H9 (cell line): ENCODE results near the gene ADGRD1. TPM values are rescaled to one million over a fixed set of nuclear protein-coding genes. Genes with fewer than 3 reads are reported as not detected.

Source experiments
- DNase-seq: peaks from one replicate; pipeline ENCODE4 v3.0.0-alpha.2; 2017
- H2AFZ ChIP-seq: one replicate; pipeline ENCODE4 v1.6.1; 2013; ENCODE audit warnings: mild to moderate bottlenecking, low read length, control low read depth, moderate library complexity
- H2AK5ac ChIP-seq: 2 replicates; pipeline ENCODE4 v1.6.1; 2013; ENCODE audit warnings: low read length, control low read depth, mixed read lengths; ENCODE audit not compliant: insufficient read length
- H2BK120ac ChIP-seq: one replicate; pipeline ENCODE4 v1.6.1; 2013; ENCODE audit warnings: low read depth, mild to moderate bottlenecking, low read length, control low read depth, inconsistent platforms; ENCODE audit not compliant: poor library complexity, severe bottlenecking
- H2BK12ac ChIP-seq: 2 replicates; pipeline ENCODE4 v1.6.1; 2013; ENCODE audit warnings: low read length, control low read depth, mixed read lengths, low read depth; ENCODE audit not compliant: insufficient read length
- H2BK15ac ChIP-seq: 2 replicates; pipeline ENCODE4 v1.6.1; 2013; ENCODE audit warnings: low read depth, low read length, control low read depth
- H2BK20ac ChIP-seq: one replicate; pipeline ENCODE4 v1.6.1; 2013; ENCODE audit warnings: low read depth, mild to moderate bottlenecking, low read length, control low read depth, inconsistent platforms; ENCODE audit not compliant: poor library complexity, severe bottlenecking
- H2BK5ac ChIP-seq: 2 replicates; pipeline ENCODE4 v1.6.1; 2013; ENCODE audit warnings: low read length, control low read depth, mixed read lengths; ENCODE audit not compliant: insufficient read length
- H3K14ac ChIP-seq: 2 replicates; pipeline ENCODE4 v1.6.1; 2013; ENCODE audit warnings: low read length, control low read depth; ENCODE audit not compliant: insufficient read depth
- H3K18ac ChIP-seq: 2 replicates; pipeline ENCODE4 v1.6.1; 2013; ENCODE audit warnings: low read depth, mild to moderate bottlenecking, mixed read lengths, low read length, control low read depth; ENCODE audit not compliant: insufficient read length
- H3K23ac ChIP-seq: 2 replicates; pipeline ENCODE4 v1.6.1; 2013; ENCODE audit warnings: low read length, control low read depth, mixed read lengths, low read depth; ENCODE audit not compliant: insufficient read length
- H3K23me2 ChIP-seq: 2 replicates; pipeline ENCODE4 v1.6.1; 2013; ENCODE audit warnings: low read depth, mild to moderate bottlenecking, mixed read lengths, low read length, control low read depth; ENCODE audit not compliant: insufficient read length, poor library complexity, severe bottlenecking
- H3K27ac ChIP-seq: 2 replicates; pipeline ENCODE4 v1.5.1; 2013; ENCODE audit warnings: low read length, control low read depth, mixed read lengths, low read depth; ENCODE audit not compliant: insufficient read length
- H3K27me3 ChIP-seq: 2 replicates; pipeline ENCODE4 v1.6.1; 2013; ENCODE audit warnings: low read length, control low read depth, inconsistent platforms; ENCODE audit not compliant: insufficient read depth
- H3K4ac ChIP-seq: 2 replicates; pipeline ENCODE4 v1.6.1; 2013; ENCODE audit warnings: low read depth, mild to moderate bottlenecking, control low read depth, inconsistent platforms, low read length, moderate library complexity
- H3K4me1 ChIP-seq: 2 replicates; pipeline ENCODE4 v1.6.1; 2013; ENCODE audit warnings: low read length, control low read depth, inconsistent platforms; ENCODE audit not compliant: insufficient read depth
- H3K4me2 ChIP-seq: 2 replicates; pipeline ENCODE4 v1.6.1; 2013; ENCODE audit warnings: low read length, control low read depth, mixed read lengths; ENCODE audit not compliant: insufficient read length, insufficient read depth
- H3K56ac ChIP-seq: 2 replicates; pipeline ENCODE4 v1.6.1; 2013; ENCODE audit warnings: low read depth, mild to moderate bottlenecking, mixed read lengths, low read length, control low read depth; ENCODE audit not compliant: insufficient read length
- H3K79me1 ChIP-seq: 2 replicates; pipeline ENCODE4 v1.6.1; 2013; ENCODE audit warnings: low read depth, mild to moderate bottlenecking, moderate library complexity, low read length, control low read depth, inconsistent platforms; ENCODE audit not compliant: insufficient read depth, poor library complexity, severe bottlenecking
- H3K79me2 ChIP-seq: 2 replicates; pipeline ENCODE4 v1.6.1; 2013; ENCODE audit warnings: low read length, control low read depth, inconsistent platforms; ENCODE audit not compliant: insufficient read depth
- H3K9ac ChIP-seq: 2 replicates; pipeline ENCODE4 v1.6.1; 2013; ENCODE audit warnings: low read length, control low read depth, mixed read lengths; ENCODE audit not compliant: insufficient read length; ENCODE audit errors: extremely low read depth
- H3K9me3 ChIP-seq: one replicate; pipeline ENCODE4 v1.6.1; 2013; ENCODE audit warnings: low read depth, low read length, inconsistent platforms; ENCODE audit not compliant: control insufficient read depth
- H3T11ph ChIP-seq: one replicate; pipeline ENCODE4 v1.6.1; 2013; ENCODE audit warnings: mild to moderate bottlenecking, low read length, control low read depth, inconsistent platforms
- H4K20me1 ChIP-seq: one replicate; pipeline ENCODE4 v1.6.1; 2013; ENCODE audit not compliant: control insufficient read depth, insufficient read length, insufficient read depth
- H4K5ac ChIP-seq: 2 replicates; pipeline ENCODE4 v1.6.1; 2013; ENCODE audit warnings: low read depth, mild to moderate bottlenecking, mixed read lengths, low read length, control low read depth; ENCODE audit not compliant: insufficient read length
- H4K8ac ChIP-seq: replicated peaks from 2 replicates; pipeline ENCODE4 v1.6.1; 2013; ENCODE audit warnings: low read length, control low read depth, mixed read lengths, low read depth; ENCODE audit not compliant: insufficient read length
- H4K91ac ChIP-seq: 2 replicates; pipeline ENCODE4 v1.6.1; 2013; ENCODE audit warnings: low read depth, mild to moderate bottlenecking, moderate library complexity, mixed read lengths, low read length, control low read depth; ENCODE audit not compliant: insufficient read length
- H3K27ac Mint-ChIP-seq, 3 experiments: 2 replicates in 2 of 3; 3 replicates in 1 of 3; pipeline ENCODE4 v1.8.0; 2020 to 2021; ENCODE audit warnings: mixed read lengths in 3 of 3, mild to moderate bottlenecking in 1 of 3, moderate library complexity in 1 of 3
- H3K27me3 Mint-ChIP-seq: 2 replicates; pipeline ENCODE4 v1.8.0; 2021; ENCODE audit warnings: low read depth, mild to moderate bottlenecking, moderate library complexity, mixed read lengths
- H3K36me3 Mint-ChIP-seq, 3 experiments: 2 replicates in 2 of 3; 3 replicates in 1 of 3; pipeline ENCODE4 v1.8.0; 2020 to 2021; ENCODE audit warnings: low read depth in 3 of 3, mixed read lengths in 3 of 3; ENCODE audit not compliant: insufficient read depth in 1 of 3
- H3K4me1 Mint-ChIP-seq, 2 experiments: 2 replicates each; pipeline ENCODE4 v1.8.0; 2020; ENCODE audit warnings: mixed read lengths in 2 of 2
- H3K4me3 Mint-ChIP-seq, 2 experiments: 2 replicates in 1 of 2; 3 replicates in 1 of 2; pipeline ENCODE4 v1.8.0; 2020 to 2021; ENCODE audit warnings: mild to moderate bottlenecking in 2 of 2, mixed read lengths in 2 of 2, moderate library complexity in 1 of 2
- H3K9me3 Mint-ChIP-seq, 2 experiments: 2 replicates in 1 of 2; 3 replicates in 1 of 2; pipeline ENCODE4 v1.8.0; 2020; ENCODE audit warnings: mild to moderate bottlenecking in 2 of 2, mixed read lengths in 2 of 2, moderate library complexity in 1 of 2
- CTCF ChIP-seq: fragments of 200-600 bp; sonication (generic); conservative IDR thresholded peaks from 3 replicates; pipeline ENCODE4 v1.8.0; 2021; ENCODE audit warnings: antibody characterized with exemption, mild to moderate bottlenecking
- WGBS: extraction: QIAGEN DNeasy Blood & Tissue Kit; methylation state at CpG from one replicate; pipeline ENCODE4 v1.1.7; 2013; ENCODE audit warnings: missing lambda C conversion rate, low lambda C conversion rate, mixed read lengths; ENCODE audit not compliant: insufficient read length; ENCODE audit errors: extremely low coverage; 5-methylcytosine and 5-hydroxymethylcytosine counted together
- total RNA-seq: library from RNA; stranded (reverse); gene quantifications from 2 replicates; pipeline ENCODE4 v1.2.1, GENCODE V29; 2021

ADGRD1 gene
- total RNA-seq, 1 experiment from 2014 or later, result 0.52 TPM

- no peak overlapping the region for H4K8ac ChIP-seq
- Mint-ChIP-seq H3K4me1 (peaks cover 7 to 11% of the 10 kb centered on the region in 2 experiments), H3K4me3 (no peak overlapping the region), H3K9me3 (no peaks in the 10 kb centered on the region), H3K36me3 (no peaks in the 10 kb centered on the region; a peak in 1 of 7 replicates), H3K27me3 (peaks cover 13% of the 10 kb centered on the region), H3K27ac (no peak overlapping the region; a peak in 1 of 7 replicates)
- no peaks in the 10 kb centered on the region for H4K20me1 ChIP-seq
- no peak overlapping the region for H2BK12ac ChIP-seq
- no peak for TF ChIP-seq CTCF
- H4K5ac ChIP-seq, result no peak overlapping the region
- no peak overlapping the region for H2AFZ ChIP-seq
- no peaks in the 10 kb centered on the region for H3K79me1 ChIP-seq
- H3K27me3 ChIP-seq, result no peaks in the 10 kb centered on the region
- H4K91ac ChIP-seq, result no peak overlapping the region
- H2BK20ac ChIP-seq, result no peak overlapping the region
- no peaks in the 10 kb centered on the region for H3K9me3 ChIP-seq
- no peak for DNase-seq
- H2BK5ac ChIP-seq, result no peak overlapping the region
- no peak overlapping the region for H2BK120ac ChIP-seq
- no peaks in the 10 kb centered on the region for H3K79me2 ChIP-seq
- no peak overlapping the region for H3K23ac ChIP-seq
- no peak overlapping the region for H3K4ac ChIP-seq
- H3K27ac ChIP-seq, result no peak overlapping the region
- no peak overlapping the region for H2BK15ac ChIP-seq
- H3K14ac ChIP-seq, result no peak overlapping the region
- no peaks in the 10 kb centered on the region for H3K23me2 ChIP-seq
- no CpG with 5 or more reads among the region's 11 CpGs for WGBS
- H2AK5ac ChIP-seq, result no peak overlapping the region
- no peak overlapping the region for H3T11ph ChIP-seq
- no peak overlapping the region for H3K4me2 ChIP-seq
- no peak overlapping the region for H3K18ac ChIP-seq
- no peak overlapping the region for H3K56ac ChIP-seq
- no peaks in the 10 kb centered on the region for H3K4me1 ChIP-seq
- no peak overlapping the region for H3K9ac ChIP-seq
Measured at GRCh38 chr12:130982565-130983225, 29.0 kb downstream of the ADGRD1 start.
